LNCaP clone FGC (cell line): ENCODE measurements around the gene LCA5.
"Not testable (repeated sequence)": the region's sequence is repeated elsewhere in the genome, so short reads cannot be mapped to it uniquely, and the experiment has no call there.

Experiments used
- DNase-seq: peaks from one replicate; pipeline ENCODE4 v3.0.0-alpha.2; 2011; ENCODE audit warnings: low read depth
- H3K4me3 ChIP-seq: 2 replicates; pipeline ENCODE4 v1.5.1; 2011; ENCODE audit warnings: mild to moderate bottlenecking, low read depth, low read length, control low read depth
- CTCF ChIP-seq: IDR thresholded peaks from 2 replicates; pipeline ENCODE4 v1.5.1; 2012; ENCODE audit warnings: mild to moderate bottlenecking; ENCODE audit not compliant: control insufficient read depth, insufficient read depth; ENCODE audit errors: extremely low read depth

Gene LCA5

DNA sequence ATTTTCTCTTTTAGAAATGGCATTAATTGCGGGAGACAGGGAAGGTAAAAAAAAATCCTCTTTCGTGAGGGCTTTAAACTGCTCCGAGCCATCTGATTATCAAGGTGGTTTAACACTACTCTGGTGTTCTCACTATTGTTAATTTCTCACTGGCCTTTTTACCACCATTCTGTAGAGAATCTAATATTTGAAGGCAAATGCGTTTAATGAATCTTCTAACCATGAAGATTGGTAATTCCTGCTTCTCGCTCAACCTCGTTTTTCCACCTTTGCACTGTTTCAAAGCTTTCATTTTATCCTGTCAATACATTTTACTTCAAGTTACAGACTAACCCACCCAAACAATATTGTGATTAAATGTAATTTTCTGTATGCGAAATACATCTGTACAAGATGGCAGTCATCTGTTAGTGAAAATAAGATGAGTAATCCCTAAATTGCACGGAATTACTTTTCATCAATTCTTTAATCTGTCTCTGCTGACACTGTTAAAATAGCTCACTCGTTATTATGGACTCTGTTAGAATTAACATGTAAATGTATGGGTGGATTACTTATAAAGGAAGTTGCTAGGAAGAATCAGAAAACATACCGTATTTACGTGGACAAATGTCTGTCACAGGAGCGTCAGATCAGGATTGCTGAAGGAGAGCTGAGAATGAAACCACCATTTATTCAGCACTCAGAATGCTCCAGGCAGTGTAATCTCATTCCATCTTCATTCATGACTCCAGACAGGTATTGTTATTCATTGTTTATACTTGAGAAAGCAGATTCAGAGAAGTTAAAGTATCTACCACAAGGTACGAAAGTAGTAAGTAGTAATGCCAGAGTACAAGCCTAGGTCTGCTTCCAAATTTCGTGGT, 1.1 kb upstream of the LCA5 start:
- no peak for DNase-seq
- H3K4me3 ChIP-seq: peak overlapping the region; percentile 63
- no peak for TF ChIP-seq CTCF

GRCh38 chr6:79536585-79536953, 661 bp downstream of the LCA5 start:
- peak overlapping the region; percentile 63 for H3K4me3 ChIP-seq
- no peak for TF ChIP-seq CTCF
- DNase-seq: no peak

- not testable (repeated sequence) for H3K4me3 ChIP-seq, DNase-seq
Measured at GRCh38 chr6:79529567-79529966, 7.7 kb downstream of the LCA5 start.

DNA sequence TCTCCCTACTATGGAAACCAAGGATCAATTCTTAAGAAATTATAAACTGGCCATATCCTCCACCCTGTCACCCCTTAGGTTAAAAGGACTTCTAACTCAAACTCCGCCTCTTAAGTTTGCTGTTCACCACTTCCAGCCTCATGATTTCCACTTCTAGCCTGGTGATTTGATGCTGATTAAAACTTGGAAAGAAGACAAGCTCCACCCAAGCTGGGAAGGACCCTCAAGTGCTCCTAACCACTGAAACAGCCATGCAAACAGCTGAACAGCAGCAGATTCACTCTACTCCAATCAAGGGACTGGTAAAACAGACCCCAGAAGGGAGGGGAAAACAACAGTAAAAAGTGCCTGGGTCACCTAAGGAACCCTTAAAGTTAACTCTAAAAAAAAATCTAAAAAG, 10.3 kb downstream of the LCA5 start:
- no peak for DNase-seq
- no peak overlapping the region for H3K4me3 ChIP-seq
- no peak for TF ChIP-seq CTCF

DNA sequence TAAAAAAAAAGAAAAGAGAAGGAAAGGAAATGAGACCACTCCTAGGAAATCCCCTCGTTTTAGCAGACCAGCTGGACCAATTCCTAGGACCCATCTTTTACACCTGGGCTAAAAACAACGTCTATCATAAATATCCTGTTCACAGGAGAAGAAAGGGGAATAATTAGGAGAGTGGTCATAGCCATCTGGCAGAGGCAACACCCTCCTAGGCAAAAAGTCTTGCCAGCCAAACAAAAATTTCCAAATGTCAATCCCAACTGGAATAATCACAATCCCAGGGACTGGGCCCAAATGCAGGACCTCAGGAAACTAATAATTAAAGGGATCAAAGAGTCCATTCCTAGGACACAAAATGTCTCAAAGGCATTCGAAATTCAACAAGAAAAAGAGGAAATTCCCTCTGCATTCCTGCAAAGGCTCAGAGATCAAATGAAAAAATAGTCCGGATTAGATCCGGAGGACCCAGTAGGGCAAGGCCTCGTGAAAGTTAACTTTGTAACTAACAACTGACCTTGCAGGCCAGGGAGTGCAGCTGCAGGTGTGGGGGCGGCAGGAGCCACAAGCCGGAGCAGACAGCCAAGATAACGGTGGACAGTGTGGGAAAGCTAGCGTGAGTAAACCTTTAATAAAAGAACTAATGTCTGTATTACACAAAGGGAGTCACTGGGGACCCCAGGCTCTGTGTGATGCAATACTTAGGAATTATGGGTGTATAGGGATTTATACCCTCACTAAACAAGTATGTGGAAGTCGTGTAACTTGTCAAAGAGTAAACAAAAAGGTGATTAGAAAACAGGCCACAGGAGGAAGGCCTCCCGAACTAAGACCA, 11.7 kb downstream of the LCA5 start:
- no peak overlapping the region for H3K4me3 ChIP-seq
- TF ChIP-seq CTCF: no peak
- DNase-seq: no peak

DNA sequence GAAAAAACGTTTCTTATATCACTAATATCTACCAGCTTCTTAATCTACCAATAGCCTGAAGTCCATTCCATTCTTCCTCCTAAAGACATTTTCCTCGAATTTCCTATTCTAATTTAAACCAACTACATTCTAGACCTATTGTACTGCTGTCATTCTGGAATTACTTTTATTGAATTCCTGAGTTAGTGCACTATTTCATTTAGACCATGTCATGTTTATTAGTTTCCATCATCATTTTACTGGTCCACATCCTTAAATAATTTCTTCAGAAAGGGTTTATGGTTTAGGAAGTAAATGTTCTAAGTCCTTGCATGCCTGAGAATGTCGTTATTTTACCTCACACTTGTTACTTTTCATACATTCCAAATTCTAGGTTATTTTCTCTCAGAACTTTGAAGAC, 13.2 kb downstream of the LCA5 start:
- no peak for TF ChIP-seq CTCF
- H3K4me3 ChIP-seq: no peak overlapping the region
- no peak for DNase-seq

GRCh38 chr6:79522609-79523008, 14.6 kb downstream of the LCA5 start:
- DNase-seq: no peak
- no peak for TF ChIP-seq CTCF
- no peak overlapping the region for H3K4me3 ChIP-seq
